HEK293T (cell line): ENCODE measurements around the gene RAVER1.

Source experiments
- CTBP1 ChIP-seq: fragments of 450-650 bp; IDR thresholded peaks from 2 replicates; pipeline ENCODE4 v1.6.1; 2016; ENCODE audit warnings: borderline replicate concordance
- ELF4 ChIP-seq: fragments of 450-650 bp; IDR thresholded peaks from 2 replicates; pipeline ENCODE4 v1.6.1; 2017; ENCODE audit warnings: antibody characterized with exemption
- FOXA1 ChIP-seq: fragments of 450-650 bp; IDR thresholded peaks from 2 replicates; pipeline ENCODE4 v1.6.1; 2016; ENCODE audit warnings: mild to moderate bottlenecking
- FOXK2 ChIP-seq: fragments of 450-650 bp; IDR thresholded peaks from 2 replicates; pipeline ENCODE4 v1.6.1; 2016; ENCODE audit warnings: mild to moderate bottlenecking
- FOXM1 ChIP-seq: fragments of 450-650 bp; IDR thresholded peaks from 2 replicates; pipeline ENCODE4 v1.6.1; 2017; ENCODE audit warnings: mild to moderate bottlenecking, borderline replicate concordance

GRCh38 chr19:10335352-10335985, 2.1 kb upstream of the RAVER1 start:
- TF ChIP-seq FOXK2, result no peak
- no peak for TF ChIP-seq CTBP1
- TF ChIP-seq FOXA1, result no peak
- no peak for TF ChIP-seq ELF4
- TF ChIP-seq FOXM1, result no peak
